IMR-90 (cell line): ENCODE data around the gene TUSC2. TPM values are rescaled to one million over a fixed set of nuclear protein-coding genes. Genes with fewer than 3 reads are reported as not detected.

Experiments
- ATAC-seq: fragments of 200-7000 bp; cut with Tn5 transposase; 2 replicates; pipeline ENCODE4 v1.9.1; 2020; ENCODE audit warnings: low read depth, mild to moderate bottlenecking, moderate library complexity
- BruUV-seq: library from RNA; stranded (reverse); fragments of 400-500 nt; replicated peaks from 2 replicates; lab custom pipeline; 2021; lab: Mats Ljungman, UMichigan
- CTCF ChIA-PET: fragments of 300-600 bp; formaldehyde crosslinking; extraction: SDS; loops from one replicate; lab custom pipeline; 2021; ENCODE audit warnings: antibody characterized with exemption; lab: Yijun Ruan, JAX
- POLR2A ChIA-PET: fragments of 300-600 bp; sonication (Branson Sonifier 250); formaldehyde crosslinking; loops from one replicate; lab custom pipeline; 2022; ENCODE audit warnings: antibody characterized with exemption; ENCODE audit not compliant: unreplicated experiment; lab: Charles Lee
- DNase-seq: peaks from one replicate; pipeline ENCODE4 v3.0.0; 2013
- H2AFZ ChIP-seq: replicated peaks from 2 replicates; pipeline ENCODE3; 2013; ENCODE audit warnings: low read length, mild to moderate bottlenecking; ENCODE audit not compliant: poor library complexity
- H2AK5ac ChIP-seq: 2 replicates; pipeline ENCODE4 v1.6.1; 2013; ENCODE audit warnings: low read depth, low read length, inconsistent platforms
- H2AK9ac ChIP-seq: replicated peaks from 2 replicates; pipeline ENCODE3; 2013; ENCODE audit warnings: mild to moderate bottlenecking, low read depth, low read length, moderate library complexity; ENCODE audit not compliant: poor library complexity
- H2BK120ac ChIP-seq: 2 replicates; pipeline ENCODE4 v1.6.1; 2013; ENCODE audit warnings: low read depth, low read length, inconsistent platforms
- H2BK15ac ChIP-seq: 3 replicates; pipeline ENCODE4 v1.6.1; 2013; ENCODE audit warnings: low read depth, low read length, inconsistent platforms
- H2BK20ac ChIP-seq: 2 replicates; pipeline ENCODE4 v1.6.1; 2013; ENCODE audit warnings: low read depth, mild to moderate bottlenecking, inconsistent platforms, low read length, moderate library complexity
- H2BK5ac ChIP-seq: 2 replicates; pipeline ENCODE4 v1.6.1; 2013; ENCODE audit warnings: mild to moderate bottlenecking, low read depth, low read length, inconsistent platforms; ENCODE audit not compliant: poor library complexity, severe bottlenecking
- H3K14ac ChIP-seq: replicated peaks from 2 replicates; pipeline ENCODE4 v1.6.1; 2013; ENCODE audit warnings: low read depth, low read length, inconsistent platforms
- H3K18ac ChIP-seq: 2 replicates; pipeline ENCODE4 v1.6.1; 2013; ENCODE audit warnings: low read depth, low read length, control low read depth
- H3K23ac ChIP-seq: 2 replicates; pipeline ENCODE4 v1.6.1; 2013; ENCODE audit warnings: low read depth, low read length, inconsistent platforms
- H3K27ac ChIP-seq: 2 replicates; pipeline ENCODE4 v1.5.1; 2013; ENCODE audit warnings: mild to moderate bottlenecking, control low read depth, low read length; ENCODE audit not compliant: insufficient read depth
- H3K27me3 ChIP-seq: 2 replicates; pipeline ENCODE4 v1.6.1; 2013; ENCODE audit warnings: low read length; ENCODE audit not compliant: control insufficient read depth, insufficient read depth
- H3K36me3 ChIP-seq: 2 replicates; pipeline ENCODE4 v1.6.1; 2013; ENCODE audit warnings: low read length, mixed read lengths; ENCODE audit not compliant: control insufficient read depth, insufficient read depth
- H3K4ac ChIP-seq: 2 replicates; pipeline ENCODE4 v1.6.1; 2013; ENCODE audit warnings: low read depth, low read length, inconsistent platforms
- H3K4me1 ChIP-seq: 2 replicates; pipeline ENCODE4 v1.6.1; 2013; ENCODE audit warnings: low read length, mixed read lengths; ENCODE audit not compliant: control insufficient read depth, insufficient read depth
- H3K4me2 ChIP-seq: 2 replicates; pipeline ENCODE4 v1.6.1; 2013; ENCODE audit warnings: low read depth, mild to moderate bottlenecking, control low read depth, low read length, moderate library complexity
- H3K4me3 ChIP-seq: 2 replicates; pipeline ENCODE4 v1.5.1; 2013; ENCODE audit warnings: low read depth, mild to moderate bottlenecking, control low read depth, low read length, moderate library complexity; ENCODE audit not compliant: insufficient read depth
- H3K56ac ChIP-seq: 2 replicates; pipeline ENCODE4 v1.6.1; 2013; ENCODE audit warnings: low read length, inconsistent platforms; ENCODE audit not compliant: insufficient read depth; ENCODE audit errors: extremely low read depth
- H3K79me1 ChIP-seq, 2 experiments: 2 replicates each; pipeline ENCODE4 v1.6.1; 2013; ENCODE audit warnings: low read length in 2 of 2, inconsistent platforms in 1 of 2, low read depth in 1 of 2
- H3K9ac ChIP-seq: 2 replicates; pipeline ENCODE4 v1.6.1; 2013; ENCODE audit warnings: low read depth, low read length, control low read depth
- H3K9me1 ChIP-seq: 2 replicates; pipeline ENCODE4 v1.6.1; 2013; ENCODE audit warnings: low read length, inconsistent platforms; ENCODE audit not compliant: insufficient read depth
- H3K9me3 ChIP-seq: 2 replicates; pipeline ENCODE4 v1.6.1; 2013; ENCODE audit warnings: low read length; ENCODE audit not compliant: control insufficient read depth, insufficient read depth
- H4K20me1 ChIP-seq: 2 replicates; pipeline ENCODE4 v1.6.1; 2013; ENCODE audit warnings: low read length, inconsistent platforms; ENCODE audit not compliant: insufficient read depth
- H4K5ac ChIP-seq: 2 replicates; pipeline ENCODE4 v1.6.1; 2013; ENCODE audit warnings: mild to moderate bottlenecking, low read depth, low read length, control low read depth
- H4K8ac ChIP-seq, 2 experiments: 2 replicates each; pipeline ENCODE4 v1.6.1; 2013; ENCODE audit warnings: low read depth in 2 of 2, low read length in 2 of 2, control low read depth in 1 of 2, inconsistent platforms in 1 of 2
- H4K91ac ChIP-seq: 2 replicates; pipeline ENCODE4 v1.6.1; 2013; ENCODE audit warnings: low read depth, low read length, inconsistent platforms; ENCODE audit not compliant: insufficient read depth
- BHLHE40 ChIP-seq: fragments of 150-350 bp; IDR thresholded peaks from 2 replicates; pipeline ENCODE4 v1.6.1; 2016; ENCODE audit warnings: mild to moderate bottlenecking, low read depth, low read length
- CEBPB ChIP-seq: IDR thresholded peaks from 2 replicates; pipeline ENCODE4 v1.6.1; 2012; ENCODE audit warnings: low read depth, low read length, improper control_type of control experiment
- CHD1 ChIP-seq: IDR thresholded peaks from 2 replicates; pipeline ENCODE4 v1.6.1; 2012; ENCODE audit warnings: low read depth, low read length, improper control_type of control experiment
- FOS ChIP-seq: fragments of 150-350 bp; IDR thresholded peaks from 2 replicates; pipeline ENCODE4 v1.6.1; 2016; ENCODE audit warnings: low read depth, low read length
- MAFK ChIP-seq: IDR thresholded peaks from 2 replicates; pipeline ENCODE4 v1.6.1; 2012; ENCODE audit warnings: low read depth, low read length, improper control_type of control experiment
- MAZ ChIP-seq: IDR thresholded peaks from 2 replicates; pipeline ENCODE4 v1.6.1; 2012; ENCODE audit warnings: low read depth, mild to moderate bottlenecking, low read length, improper control_type of control experiment, moderate library complexity, borderline replicate concordance
- MXI1 ChIP-seq: IDR thresholded peaks from 2 replicates; pipeline ENCODE4 v1.6.1; 2012; ENCODE audit warnings: low read depth, mild to moderate bottlenecking, low read length, moderate library complexity, borderline replicate concordance
- NFE2L2 ChIP-seq: fragments of 150-350 bp; IDR thresholded peaks from 2 replicates; pipeline ENCODE4 v1.6.1; 2016; ENCODE audit warnings: low read depth, mild to moderate bottlenecking, low read length
- POLR2A ChIP-seq: IDR thresholded peaks from 2 replicates; pipeline ENCODE4 v1.6.1; 2012; ENCODE audit warnings: mild to moderate bottlenecking, low read depth, low read length
- RAD21 ChIP-seq: IDR thresholded peaks from 2 replicates; pipeline ENCODE4 v1.6.1; 2012; ENCODE audit warnings: low read length, improper control_type of control experiment
- RCOR1 ChIP-seq: IDR thresholded peaks from 2 replicates; pipeline ENCODE4 v1.6.1; 2012; ENCODE audit warnings: mild to moderate bottlenecking, low read length, improper control_type of control experiment; ENCODE audit not compliant: insufficient replicate concordance
- SMC3 ChIP-seq: fragments of 150-350 bp; IDR thresholded peaks from 2 replicates; pipeline ENCODE4 v1.6.1; 2016; ENCODE audit warnings: low read depth, mild to moderate bottlenecking, antibody characterized with exemption, low read length, moderate library complexity
- USF2 ChIP-seq: fragments of 150-350 bp; IDR thresholded peaks from 2 replicates; pipeline ENCODE4 v1.6.1; 2017; ENCODE audit warnings: mild to moderate bottlenecking, antibody characterized with exemption, low read length, low read depth
- WGBS, 2 experiments: methylation state at CpG; one replicate each; pipeline versions ENCODE4 v1.1.5 to v1.1.7; 2013; ENCODE audit warnings: missing lambda C conversion rate in 2 of 2; ENCODE audit not compliant: insufficient read length in 1 of 2; ENCODE audit errors: extremely low coverage in 2 of 2; 5-methylcytosine and 5-hydroxymethylcytosine counted together
- dilution Hi-C: fragments of 300-500 bp; cut with HindIII; formaldehyde crosslinking; loops from one replicate; pipeline ENCODE4 v1.14.3; 2018; ENCODE audit warnings: low sequenced_read_pairs; ENCODE audit not compliant: unreplicated experiment
- in situ Hi-C: fragments of 300-500 bp; cut with MboI; formaldehyde crosslinking; loops from 3 replicates; pipeline ENCODE4 v1.14.3; 2019; ENCODE audit warnings: low sequenced_read_pairs, inconsistent platforms, mixed read lengths
- intact Hi-C: fragments of 100-400 bp; cut with micrococcal nuclease; formaldehyde crosslinking; loops from 2 replicates; pipeline ENCODE4 v1.10.0; 2022
- polyA plus RNA-seq, 3 experiments: library from polyadenylated mRNA; depleted of rRNA; stranded (reverse); fragments of >200 nt; gene quantifications; 2 replicates each; pipeline ENCODE4 v1.2.3, GENCODE V29; 2012; ENCODE audit warnings: low replicate concordance in 1 of 3
- total RNA-seq: library from RNA; depleted of rRNA; stranded (reverse); fragments of >200 nt; gene quantifications from 2 replicates; pipeline ENCODE4 v1.2.3, GENCODE V29; 2012

TUSC2 gene
- total and polyA plus RNA-seq, 2 of the 4 experiments (the other 2 are of a cell fraction) = 13.4 to 24.0 TPM

- no peak for TF ChIP-seq USF2
- no peak for TF ChIP-seq CEBPB
- no peak for TF ChIP-seq POLR2A
Observed at GRCh38 chr3:50324351-50325112, 3.5 kb downstream of the TUSC2 start (continued).

- Histone ChIP-seq H3K9ac (no peak overlapping the region), H3K4me2 (no peak overlapping the region), H3K9me3 (no peaks in the 10 kb centered on the region), H3K23ac (no peak overlapping the region), H2BK15ac (no peak overlapping the region), H3K36me3 (peaks cover 16% of the 10 kb centered on the region), H3K9me1 (peaks cover 8% of the 10 kb centered on the region), H3K4ac (no peak overlapping the region), H4K20me1 (peaks cover 12% of the 10 kb centered on the region; the same call in 1 of the 2 replicates), H3K4me3 (no peak overlapping the region), H3K27me3 (no peaks in the 10 kb centered on the region), H2BK20ac (no peak overlapping the region), H3K56ac (no peak overlapping the region), H3K79me1 (peaks cover 27 to 51% of the 10 kb centered on the region in 2 experiments), H4K5ac (no peak overlapping the region), H4K8ac (no peak overlapping the region), H2AK5ac (no peak overlapping the region), H3K18ac (no peak overlapping the region), H2AFZ (no peak overlapping the region), H2BK120ac (no peak overlapping the region), H2BK5ac (no peak overlapping the region), H3K14ac (no peak overlapping the region), H2AK9ac (peak overlapping the region; percentile 67), H3K4me1 (peaks cover 26% of the 10 kb centered on the region), H3K27ac (no peak overlapping the region), H4K91ac (no peak overlapping the region)
- DNase-seq (no peak), ATAC-seq (no peak)
- dilution Hi-C loops (no loop called here), in situ Hi-C loops (no loop called here), intact Hi-C loops (loop anchor here (1.0 to 5.0 kb wide), 3 partner anchors 61 to 129 kb away; no protein-coding TSS in a partner anchor)
- CTCF ChIA-PET = interaction anchor here (0.7 to 1.0 kb wide), 3 partner anchors 10 to 25 kb away, joined by 3 to 4 read pairs (median 4); partner anchors contain the start of genes HYAL3 and NAA80
- POLR2A ChIA-PET = interaction anchor here (1.0 kb wide), 1 partner anchor 13 kb away, joined by 4 read pairs; no protein-coding TSS in a partner anchor
- BruUV-seq = no TSS peak
- WGBS, 2 experiments = 82% methylated on average over 4 of the region's 5 CpGs; no CpG with 5 or more reads in 1 of the 2 experiments
- TF ChIP-seq RAD21 (no peak), CEBPB (no peak), NFE2L2 (no peak), FOS (no peak), POLR2A (no peak), USF2 (no peak), CHD1 (no peak), RCOR1 (no peak), MXI1 (no peak), BHLHE40 (no peak), MAFK (no peak), SMC3 (no peak), MAZ (no peak)
Observed at GRCh38 chr3:50323614-50324199, 4.3 kb downstream of the TUSC2 start.
